Measurements from ENCODE around the gene XAGE5.

- TF ChIP-seq NR2F2 (IDR thresholded peaks at IDR 0.05) (no peak), SP1 (IDR thresholded peaks at IDR 0.05) (no peak)
- TF ChIP-seq, protein P1, sequence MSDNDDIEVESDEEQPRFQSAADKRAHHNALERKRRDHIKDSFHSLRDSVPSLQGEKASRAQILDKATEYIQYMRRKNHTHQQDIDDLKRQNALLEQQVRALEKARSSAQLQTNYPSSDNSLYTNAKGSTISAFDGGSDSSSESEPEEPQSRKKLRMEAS (IDR thresholded peaks at IDR 0.05), result no peak
Measured at GRCh38 chrX:52839137-52839536, 28.1 kb downstream of the XAGE5 start.

Measured in liver (tissue), 2 donors.